GM10266 (cell line): ENCODE results near the gene DVL1.

Experiments
- DNase-seq: peaks from one replicate; pipeline ENCODE4 v3.0.0; 2012; ENCODE audit errors: extremely low spot score
- TF ChIP-seq, protein P1 (sequence below): IDR thresholded peaks from 2 replicates; pipeline ENCODE4 v1.5.1; 2012; ENCODE audit warnings: mild to moderate bottlenecking, low read depth; ENCODE audit not compliant: control insufficient read depth, insufficient read depth; ENCODE audit errors: missing control alignments

DVL1 gene

DNA sequence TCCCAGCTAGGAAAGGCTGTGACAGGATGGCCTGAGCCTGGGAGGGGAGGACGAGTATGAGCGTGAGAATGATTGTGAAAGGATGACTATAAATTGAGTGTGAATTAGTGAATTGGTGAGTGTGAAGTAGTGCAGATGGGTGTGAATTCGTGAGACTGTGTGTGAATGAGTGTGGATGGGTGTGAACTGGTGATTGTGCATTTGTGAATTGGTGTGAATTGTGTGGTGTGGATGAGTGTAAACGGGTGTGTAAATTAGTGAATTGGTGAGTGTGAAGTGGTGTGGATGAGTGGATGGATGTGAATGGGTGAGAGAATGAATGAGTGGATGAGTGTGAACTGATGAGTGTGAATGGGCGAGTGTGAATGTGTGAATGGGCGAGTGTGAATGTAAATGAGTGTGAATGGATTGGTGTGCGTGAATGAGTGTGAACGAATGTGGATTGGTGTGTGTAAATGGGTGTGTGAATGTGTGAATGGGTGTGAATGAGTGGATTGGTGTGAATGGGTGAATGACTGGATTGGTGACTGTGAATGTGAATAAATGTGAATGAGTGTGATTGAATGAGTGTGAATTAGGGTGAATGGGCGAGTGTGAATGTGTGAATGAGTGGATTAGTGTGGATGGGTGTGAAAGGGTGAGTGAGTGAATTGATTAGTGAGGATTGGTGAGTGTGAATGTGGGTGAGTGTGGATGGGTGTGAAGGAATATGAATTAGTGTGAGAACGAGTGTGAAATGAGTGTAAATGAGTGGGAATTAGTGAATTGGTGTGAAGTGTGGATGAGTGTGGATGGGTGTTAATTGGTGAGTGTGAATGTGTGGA lies 16.9 kb upstream of the DVL1 start:
- TF ChIP-seq, protein P1, sequence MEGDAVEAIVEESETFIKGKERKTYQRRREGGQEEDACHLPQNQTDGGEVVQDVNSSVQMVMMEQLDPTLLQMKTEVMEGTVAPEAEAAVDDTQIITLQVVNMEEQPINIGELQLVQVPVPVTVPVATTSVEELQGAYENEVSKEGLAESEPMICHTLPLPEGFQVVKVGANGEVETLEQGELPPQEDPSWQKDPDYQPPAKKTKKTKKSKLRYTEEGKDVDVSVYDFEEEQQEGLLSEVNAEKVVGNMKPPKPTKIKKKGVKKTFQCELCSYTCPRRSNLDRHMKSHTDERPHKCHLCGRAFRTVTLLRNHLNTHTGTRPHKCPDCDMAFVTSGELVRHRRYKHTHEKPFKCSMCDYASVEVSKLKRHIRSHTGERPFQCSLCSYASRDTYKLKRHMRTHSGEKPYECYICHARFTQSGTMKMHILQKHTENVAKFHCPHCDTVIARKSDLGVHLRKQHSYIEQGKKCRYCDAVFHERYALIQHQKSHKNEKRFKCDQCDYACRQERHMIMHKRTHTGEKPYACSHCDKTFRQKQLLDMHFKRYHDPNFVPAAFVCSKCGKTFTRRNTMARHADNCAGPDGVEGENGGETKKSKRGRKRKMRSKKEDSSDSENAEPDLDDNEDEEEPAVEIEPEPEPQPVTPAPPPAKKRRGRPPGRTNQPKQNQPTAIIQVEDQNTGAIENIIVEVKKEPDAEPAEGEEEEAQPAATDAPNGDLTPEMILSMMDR, result no peak
- no peak for DNase-seq

DNA sequence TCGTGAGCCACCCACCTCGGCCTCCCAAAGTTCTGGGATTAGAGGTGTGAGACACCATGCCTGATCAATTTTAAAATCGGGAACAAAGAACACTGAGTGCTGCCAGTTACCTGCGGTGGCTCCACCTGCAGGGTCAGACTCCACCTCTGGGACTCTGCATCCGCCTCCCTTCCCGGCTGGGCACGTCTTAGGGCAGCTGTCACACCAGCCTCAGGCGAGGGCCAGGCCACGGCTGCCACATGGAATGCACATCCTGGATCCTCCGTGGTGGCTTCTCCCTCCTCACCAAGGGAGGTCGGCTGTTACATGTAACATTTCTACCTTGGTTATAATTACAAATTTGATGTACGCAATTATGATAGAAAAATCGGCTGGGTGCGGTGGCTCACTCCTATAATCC lies 15.0 kb upstream of the DVL1 start:
- TF ChIP-seq, protein P1, result no peak
- no peak for DNase-seq

DNA sequence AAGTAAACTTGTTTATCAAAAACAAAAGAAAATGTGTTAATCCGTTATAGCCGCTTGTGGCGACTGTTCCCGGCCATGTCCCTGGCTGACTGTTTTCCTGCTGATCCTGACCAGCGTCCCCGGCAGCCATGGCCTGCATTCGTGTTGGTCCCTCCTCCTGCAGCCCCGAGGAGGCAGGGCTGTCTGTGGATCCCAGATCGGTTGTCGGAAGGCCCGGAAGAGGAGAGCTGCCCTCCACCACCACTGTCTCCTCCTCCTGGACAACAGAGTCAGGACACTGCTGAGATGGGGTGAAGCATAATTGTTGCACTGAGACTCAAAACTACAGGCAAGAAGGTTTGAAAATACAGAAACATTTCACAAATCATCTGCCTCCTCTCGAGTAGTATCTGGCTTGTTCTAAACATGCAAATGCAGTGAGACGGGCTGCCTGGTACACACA lies 12.8 kb upstream of the DVL1 start:
- TF ChIP-seq, protein P1, result no peak
- DNase-seq, result no peak

DNA sequence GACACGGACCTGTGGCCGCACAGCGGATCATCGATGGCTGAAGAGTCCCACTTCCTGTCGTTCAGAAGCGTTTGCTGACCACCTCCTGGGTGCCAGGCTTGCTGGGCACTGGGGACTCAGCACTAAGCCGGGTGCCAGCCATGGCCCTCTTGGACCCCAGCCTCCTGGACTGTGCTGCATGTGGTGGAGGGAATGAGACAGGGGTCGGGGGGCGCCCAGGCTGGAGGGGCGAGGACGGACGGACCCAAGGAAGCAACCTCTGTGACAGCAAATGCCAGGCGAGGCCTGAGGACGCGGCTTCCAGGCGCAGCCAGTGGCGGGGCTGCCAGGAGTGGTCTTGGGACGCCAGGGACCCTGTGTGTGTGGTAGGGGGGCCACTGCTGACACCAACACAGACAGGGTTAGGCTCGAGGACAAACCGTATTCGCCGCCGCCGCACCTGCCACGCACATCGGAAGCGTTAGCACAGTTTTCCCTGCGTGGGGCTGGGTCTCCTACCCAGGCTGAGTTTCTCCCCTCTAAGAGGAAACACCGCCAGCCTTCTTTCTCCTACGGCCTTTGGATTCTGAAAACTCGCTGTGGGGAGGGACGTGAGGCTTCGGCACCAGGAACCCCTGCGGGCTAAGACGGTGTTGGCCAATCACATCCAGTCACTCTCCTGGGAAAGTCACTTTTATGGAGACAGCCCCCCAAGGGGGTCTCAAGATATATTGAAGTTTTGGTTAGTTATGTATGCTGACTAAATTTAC lies 12.2 kb upstream of the DVL1 start:
- no peak for DNase-seq
- TF ChIP-seq, protein P1, result no peak

DNA sequence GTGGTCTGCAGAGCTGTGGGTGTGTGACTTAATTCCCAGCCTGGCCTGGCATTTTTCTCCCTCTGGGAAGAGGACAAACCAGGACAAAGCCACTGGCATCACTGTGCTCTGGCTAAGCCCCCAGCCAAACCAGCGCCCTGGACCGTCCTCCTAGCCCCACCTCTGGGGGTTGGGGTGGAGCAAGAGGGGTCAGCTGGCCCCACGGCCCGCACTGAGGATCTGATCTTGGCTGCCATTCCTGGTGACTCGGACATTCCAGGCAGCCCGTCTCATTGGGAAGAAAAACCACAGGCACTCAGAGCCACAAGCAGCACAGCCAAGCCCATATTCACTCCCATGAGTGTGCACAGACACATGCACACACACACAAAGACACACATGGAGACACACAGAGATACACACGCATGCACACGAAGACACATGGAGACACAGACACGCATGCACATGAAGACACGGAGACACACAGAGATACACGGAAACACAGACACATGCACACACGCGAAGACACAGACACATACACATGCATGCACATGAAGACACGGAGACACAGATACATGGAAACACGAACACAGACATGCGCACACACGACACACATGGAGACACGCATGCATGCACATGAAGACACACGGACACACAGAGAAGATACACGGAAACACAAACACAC lies 11.4 kb upstream of the DVL1 start:
- TF ChIP-seq, protein P1, result no peak
- DNase-seq, result no peak

DNA sequence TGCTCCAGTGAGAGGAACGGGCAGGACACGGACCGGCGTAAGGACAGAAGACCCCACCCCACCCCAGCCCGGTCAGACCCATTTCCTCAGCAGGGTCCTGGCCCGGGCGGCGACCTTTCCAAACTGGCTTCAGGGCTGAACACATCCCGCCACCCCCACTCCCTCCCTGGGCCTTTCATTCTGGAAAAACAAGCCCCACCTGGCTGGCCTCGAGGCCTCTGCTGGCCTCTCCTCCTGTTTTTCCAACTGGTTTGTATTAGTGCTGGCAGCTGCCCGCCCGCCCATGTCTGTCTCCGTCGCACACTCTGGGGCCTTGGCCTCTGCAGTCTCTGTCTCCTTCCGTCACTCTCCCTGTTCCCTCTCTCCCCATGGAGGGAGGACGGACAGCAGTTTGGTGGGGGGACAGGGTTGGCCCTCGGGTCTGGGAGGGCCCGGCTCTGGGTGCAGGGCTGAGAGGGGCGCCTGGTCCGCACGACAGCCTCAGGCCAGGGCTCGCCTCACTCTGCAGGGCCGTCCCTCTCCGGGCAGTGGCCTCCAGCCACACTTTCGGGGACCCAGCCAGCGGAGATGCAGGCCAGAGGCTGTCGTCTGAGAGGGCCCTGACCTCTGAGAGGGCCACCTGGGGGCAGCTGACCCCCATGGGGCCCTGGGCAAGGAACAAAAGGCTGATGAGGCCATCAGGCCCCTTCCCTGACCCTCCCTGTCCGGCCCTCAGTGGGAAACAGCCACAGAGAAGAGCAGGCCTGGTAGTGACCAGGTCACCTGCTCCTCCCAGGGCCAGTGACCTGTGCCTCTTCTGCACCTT lies 10.6 kb upstream of the DVL1 start:
- TF ChIP-seq, protein P1, result no peak
- no peak for DNase-seq
